CD4-positive, alpha-beta T cell treated with Interleukin-10 for 1 hour (primary cell): ENCODE data around the gene SAMD1.

Experiments
- DNase-seq: peaks from one replicate; pipeline ENCODE4 v3.0.0-alpha.2; 2020

Gene SAMD1

DNA sequence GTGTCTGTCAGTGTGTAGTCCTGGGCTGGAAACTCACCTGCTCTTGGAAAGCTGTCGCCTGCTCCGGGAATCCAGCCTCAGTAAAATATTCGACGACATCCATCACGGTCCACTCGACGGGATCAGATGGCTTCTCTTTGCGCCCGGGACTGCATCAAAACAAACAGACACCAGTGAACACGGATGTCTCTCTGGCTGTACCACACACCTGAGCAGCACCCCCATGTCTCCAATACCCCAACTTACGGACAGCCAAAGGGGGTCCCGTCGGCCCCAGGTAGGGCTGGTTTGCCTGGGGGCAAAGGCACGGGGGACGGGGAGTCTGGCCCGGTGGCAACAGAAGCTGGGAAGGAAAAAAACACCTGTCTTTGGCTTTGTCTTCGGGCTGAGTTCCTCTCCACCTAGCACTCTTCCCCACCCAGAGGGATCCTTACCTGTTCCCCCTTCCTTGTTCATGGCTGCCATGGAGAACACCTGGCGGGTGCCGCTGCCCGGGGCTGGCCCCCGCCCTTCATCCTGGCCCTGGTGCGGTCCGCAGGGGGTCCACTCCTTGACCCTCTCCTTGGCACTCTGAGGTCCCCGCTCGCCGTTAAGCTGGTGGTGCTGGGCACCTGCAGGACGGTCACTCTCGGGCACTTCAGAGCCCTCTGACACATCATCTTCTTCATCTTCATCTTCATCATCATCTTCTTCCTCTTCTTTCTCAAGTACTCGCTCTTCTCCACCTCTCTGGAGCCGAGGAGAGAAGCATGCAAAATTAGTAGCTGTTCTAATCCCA is 1.7 kb downstream of the SAMD1 start:
- DNase-seq: no peak

DNA sequence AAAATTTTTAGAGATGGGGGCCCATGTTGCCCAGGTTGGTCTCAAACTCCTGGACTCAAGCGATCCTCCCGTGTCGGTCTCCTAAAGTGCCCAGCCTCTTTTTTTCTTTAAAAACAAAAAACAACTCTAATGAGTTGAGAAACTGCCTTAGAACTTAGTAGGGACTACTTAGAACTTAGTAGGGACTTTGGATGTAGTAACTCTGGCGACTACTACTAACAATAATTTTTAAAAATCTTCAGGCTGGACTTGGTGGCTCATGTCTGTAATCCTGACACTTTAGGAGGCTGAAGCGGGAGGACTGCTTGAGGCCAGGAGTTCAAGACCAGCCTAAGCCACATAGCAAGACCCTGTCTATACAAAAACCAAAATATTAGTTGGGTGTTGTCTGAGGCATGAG is 4.5 kb downstream of the SAMD1 start:
- DNase-seq: no peak

DNA sequence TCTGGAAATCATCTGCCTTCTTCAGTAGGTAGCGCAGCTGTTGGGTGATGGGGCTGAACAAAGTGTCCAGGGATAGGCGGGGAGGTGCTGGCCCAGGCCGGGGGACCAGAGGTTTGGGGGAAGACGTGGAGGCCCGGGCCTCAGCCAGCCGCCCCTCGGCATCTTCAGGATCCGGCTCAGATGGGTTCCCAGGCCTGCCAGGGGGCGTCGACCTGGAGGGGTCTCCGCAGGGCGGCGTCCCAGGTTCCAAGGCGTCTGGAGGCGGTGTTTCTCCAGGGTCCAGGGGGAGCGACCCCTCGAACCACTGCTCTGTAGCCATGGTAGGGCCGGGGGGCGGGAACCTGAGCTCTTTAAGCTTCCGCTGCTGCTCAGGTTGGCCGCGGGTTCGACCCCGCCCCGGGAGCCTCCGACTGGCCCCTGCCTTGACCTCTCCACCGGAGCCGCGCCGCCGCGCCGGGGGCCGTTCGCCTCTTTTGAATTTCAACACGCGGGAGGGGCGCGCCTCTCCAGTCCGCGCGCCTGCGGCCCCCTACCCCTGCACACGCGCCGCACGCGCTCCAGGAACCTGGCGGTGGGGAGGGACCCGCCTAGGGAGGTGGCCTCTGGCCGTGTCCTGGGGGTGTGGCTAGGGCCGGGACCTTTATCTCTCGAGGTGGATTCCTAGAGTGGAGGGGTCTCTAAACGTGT is 5.1 kb downstream of the SAMD1 start, which contains the start of gene C19orf67:
C19orf67 (minus strand) TSS at position 475 of the 687 bp plus-strand sequence; CDS start at position 319, 156 bp downstream.
- no peak for DNase-seq

DNA sequence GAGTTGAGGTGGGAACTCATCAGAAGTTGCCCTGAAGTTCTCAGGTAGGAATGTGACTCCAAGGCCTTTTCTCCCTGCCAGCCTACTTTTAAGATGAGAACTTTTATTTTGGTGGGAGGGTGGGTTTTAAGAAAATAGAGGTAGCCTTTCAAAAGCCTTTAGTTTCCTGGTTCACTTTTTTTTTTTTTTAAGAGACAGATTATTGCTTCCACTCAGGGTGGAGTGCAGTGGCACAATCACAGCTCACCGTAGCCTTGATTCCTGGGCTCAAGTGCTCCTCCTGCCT is 7.9 kb downstream of the SAMD1 start:
- no peak for DNase-seq

DNA sequence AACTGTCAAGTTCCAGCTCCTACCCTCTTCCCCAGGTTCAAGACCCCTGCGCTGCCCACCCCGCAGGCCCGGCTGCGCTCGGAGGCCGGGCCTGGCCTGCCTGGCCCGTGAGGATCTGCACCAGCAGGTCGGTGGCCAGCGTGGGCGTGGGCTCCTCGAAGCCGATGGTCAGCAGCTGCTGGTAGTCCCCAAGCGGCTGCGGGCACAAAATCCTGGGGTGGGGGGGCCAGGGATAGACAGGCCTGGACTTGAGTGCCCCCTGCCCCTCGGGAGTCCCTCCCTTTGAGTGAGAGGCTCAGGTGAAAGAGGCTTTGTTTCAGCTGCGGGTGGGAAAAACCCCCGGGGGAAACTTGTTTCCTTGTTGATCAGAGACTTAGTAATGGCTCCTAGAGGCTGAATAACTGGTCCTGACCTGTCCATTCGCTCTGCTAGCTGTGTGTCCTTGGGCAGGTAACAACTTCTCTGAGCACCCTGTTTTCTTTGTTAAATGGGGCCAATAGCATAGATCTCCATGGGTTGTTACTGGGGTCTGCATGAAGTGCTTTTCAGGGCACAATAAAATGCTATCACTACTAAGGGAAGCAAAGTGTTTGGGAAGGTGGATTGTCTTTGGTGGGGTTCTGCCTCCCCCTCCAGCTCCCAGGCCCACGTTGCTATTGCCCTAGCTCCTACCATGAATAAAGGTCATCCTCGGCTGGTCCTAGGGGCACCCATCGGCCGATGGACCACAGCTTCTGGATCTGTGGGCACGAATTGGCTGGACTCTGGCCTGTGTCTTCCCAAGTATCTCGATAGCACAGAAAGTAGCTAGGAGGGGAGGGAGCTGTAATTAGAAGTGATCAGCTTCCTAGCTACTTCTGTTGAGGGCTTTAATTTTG is 8.5 kb downstream of the SAMD1 start:
- peak; percentile 60 for DNase-seq

DNA sequence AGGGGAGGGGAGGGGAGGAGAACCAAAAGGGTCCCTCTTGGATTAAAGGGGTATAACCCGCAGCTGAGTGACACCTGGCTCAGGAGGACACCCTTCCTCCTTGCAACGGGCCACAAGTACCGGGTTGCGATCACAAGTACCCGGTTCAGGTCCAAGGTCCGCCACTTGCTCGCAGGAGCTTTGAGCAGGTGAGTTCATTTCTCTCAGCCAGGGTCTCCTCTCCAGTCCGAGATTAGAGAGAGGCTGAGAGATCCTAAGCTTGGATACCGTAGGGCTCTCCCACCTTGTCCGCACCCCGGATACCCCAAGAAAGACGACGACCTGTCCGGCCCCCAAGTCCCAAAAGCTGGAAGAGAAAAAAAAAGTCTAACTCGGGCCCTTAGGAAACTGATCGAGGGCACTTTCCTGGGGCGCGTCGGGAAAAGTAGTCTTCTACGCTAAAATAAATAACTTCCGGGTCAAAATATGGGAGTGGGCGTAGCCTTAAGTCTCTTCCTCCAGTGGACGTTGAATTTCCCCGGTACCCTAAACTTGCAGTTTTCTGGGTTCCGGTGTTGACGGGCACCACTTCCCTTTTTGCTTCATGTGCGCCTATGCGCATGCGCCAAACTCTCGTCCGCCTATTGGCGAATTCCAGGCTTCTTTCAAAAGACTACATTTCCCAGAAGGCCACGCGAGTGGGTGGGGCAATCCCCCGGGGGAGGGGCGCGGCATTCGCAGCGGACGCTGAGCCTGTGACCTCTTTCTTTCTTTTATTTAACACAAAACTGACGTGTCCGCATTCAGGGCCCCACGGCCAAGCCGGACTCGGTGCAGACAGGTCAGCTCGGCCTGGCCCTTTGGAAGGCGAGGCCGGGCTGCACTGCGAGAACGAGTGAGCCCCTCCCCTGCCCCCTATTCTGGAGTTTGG is 9.4 kb downstream of the SAMD1 start:
- DNase-seq: peak; percentile 100

DNA sequence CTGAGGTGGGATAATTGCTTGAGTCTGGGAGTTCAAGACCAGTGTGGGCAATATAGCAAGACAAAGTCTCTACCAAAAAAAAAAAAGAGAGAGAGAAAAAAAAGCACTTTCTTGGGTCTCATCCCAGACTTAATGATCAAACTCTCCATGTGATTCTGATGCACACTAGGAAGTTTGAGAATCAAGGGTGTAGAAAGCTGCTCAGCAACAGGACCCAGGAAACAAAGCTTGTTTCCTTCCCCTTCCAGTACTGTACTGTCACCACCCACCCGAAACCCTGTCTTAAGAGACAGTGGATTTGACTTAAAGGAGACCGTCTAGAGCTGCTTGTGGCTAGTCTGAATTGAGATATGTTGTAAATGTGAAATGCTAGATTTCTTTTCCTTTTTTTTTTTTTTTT is 12.1 kb downstream of the SAMD1 start:
- DNase-seq: no peak

DNA sequence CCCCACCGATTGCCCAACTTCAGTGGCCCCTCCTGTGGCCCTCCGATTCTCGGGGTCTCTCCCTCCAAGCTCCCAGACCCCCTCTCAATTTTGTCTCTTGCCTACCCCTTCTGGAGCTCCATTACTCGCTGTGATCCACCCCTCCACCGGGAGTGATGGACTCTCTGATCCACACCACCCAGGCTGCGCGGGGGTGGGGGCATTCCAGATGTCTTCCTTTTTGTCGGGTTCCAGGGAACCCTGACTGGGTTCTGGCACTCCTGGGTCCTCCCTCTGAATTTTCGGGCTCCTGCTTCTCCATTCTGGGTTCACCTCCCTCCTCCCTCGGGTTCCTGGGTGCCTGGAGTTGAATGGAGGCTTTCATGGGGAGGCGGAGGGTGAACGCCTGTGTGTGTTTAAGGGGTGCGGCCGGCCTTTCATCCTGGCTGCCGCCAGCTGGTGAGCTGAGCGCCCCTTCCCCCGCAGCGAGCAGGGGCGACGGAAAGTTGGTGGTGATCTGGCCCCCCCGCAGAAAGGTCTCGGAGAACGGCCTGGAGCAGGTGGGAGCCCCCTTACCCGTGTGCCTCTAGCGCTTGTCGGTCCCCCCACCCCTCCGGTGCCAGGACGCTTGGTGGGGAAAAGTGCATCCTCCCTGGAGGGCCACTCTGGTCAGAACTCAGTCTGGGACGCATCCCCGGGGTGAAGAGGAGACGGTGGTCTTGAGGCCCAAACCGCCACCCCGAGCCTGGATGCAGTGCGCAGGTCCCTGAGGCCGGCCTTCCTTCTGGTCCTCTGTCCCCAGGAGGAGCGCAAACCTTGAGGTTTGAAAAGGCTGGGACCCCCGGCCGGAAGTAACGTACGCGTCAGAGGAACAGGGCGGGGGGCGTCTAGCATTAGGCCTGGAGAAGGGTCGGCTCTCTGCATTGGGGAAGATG is 16.4 kb downstream of the SAMD1 start:
- DNase-seq: no peak

DNA sequence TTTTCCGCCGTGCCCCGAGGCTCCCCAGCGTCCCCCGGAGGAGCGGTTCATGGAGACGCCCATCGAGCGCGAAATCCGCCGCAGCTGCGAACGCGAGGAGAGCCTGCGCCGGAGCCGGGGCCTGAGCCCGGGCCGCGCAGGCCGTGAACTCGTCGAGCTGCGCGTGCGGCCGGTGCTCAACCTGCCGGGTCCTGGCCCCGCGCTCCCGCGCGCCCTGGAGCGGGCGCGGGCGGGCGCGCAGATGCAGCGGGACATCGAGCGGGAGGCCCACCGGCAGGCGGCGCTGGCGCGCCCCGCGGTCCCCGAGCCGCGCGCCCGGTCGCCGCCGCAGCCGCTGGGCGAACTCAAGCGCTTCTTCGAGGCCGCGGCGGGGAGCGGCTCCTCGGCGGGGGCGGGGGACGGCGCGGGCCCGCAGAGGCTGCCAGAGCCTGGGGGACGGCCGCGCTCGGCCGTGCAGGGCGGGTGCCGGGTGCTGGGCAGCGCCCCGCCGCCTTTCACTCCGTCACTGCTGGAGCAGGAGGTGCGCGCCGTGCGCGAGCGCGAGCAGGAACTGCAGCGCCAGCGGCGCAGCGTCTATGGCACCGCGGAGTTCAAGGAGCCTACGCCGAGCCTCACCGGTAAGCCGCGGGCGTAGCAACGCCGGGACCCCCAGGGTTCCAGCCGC is 17.2 kb downstream of the SAMD1 start:
- DNase-seq: peak; percentile 79

DNA sequence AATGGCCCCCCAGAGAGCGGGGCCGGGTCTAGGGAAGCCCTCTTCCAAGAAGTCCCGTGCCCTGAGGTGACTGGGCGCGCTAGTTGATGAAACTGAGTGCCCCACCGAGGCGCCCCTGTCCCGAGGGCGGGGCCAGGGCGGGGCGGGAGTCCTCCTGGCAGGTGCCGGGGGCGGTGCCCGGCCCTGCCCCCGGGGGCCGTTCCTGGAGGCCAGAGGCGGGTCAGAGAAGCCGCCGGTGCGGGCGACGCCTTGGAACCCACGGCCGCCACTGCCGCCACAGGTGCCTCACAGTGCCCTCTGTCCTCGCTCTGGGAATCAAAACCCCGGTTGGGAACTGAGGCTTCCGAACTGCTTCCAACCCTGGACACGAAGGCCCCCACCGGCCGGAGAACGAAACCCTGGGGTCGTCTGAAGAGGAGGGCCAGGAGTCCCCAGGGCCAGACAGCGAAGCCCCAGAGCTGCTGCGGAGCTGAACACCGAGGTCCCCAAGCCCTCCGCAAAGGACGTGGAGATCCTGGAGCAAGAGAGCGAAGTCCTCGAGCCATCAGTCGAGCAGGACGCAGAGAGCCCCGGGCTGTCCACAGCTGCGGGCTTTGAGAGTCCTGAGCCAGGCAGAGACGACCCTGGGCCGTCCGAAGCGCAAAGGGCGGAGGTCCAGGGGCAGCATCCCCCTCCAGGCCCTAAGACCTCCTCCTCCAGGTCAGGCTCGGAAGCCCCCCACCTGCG is 17.9 kb downstream of the SAMD1 start, which contains the start of gene MISP3:
MISP3 (plus strand) TSS at position 252 of the 726 bp plus-strand sequence. CDS start 524 bp downstream, outside the sequence.
- DNase-seq: peak; percentile 49

DNA sequence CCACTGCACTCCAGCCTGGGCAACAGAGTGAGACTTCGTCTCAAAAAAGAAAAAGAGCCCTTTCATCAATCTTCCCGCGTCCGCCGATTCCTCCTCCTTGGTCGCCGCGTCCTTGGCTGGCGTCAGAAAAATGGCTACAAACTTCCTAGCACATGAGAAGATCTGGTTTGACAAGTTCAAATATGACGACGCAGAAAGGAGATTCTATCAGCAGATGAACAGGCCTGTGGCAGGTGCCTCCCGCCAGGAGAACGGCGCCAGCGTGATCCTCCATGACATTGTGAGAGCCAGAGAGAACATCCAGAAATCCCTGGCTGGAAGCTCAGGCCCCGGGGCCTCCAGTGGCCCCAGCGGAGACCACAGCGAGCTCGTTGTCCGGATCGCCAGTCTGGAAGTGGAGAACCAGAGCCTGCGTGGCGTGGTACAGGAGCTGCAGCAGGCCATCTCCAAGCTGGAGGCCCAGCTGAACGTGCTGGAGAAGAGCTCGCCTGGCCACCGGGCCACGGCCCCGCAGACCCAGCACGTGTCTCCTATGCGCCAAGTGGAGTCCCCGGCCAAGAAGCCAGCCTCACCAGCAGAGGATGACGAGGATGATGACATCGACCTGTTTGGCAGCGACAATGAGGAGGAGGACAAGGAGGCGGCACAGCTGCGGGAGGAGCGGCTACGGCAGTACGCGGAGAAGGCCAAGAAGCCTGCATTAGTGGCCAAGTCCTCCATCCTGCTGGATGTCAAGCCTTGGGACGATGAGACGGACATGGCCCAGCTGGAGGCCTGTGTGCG is 20.1 kb downstream of the SAMD1 start:
- DNase-seq: no peak

DNA sequence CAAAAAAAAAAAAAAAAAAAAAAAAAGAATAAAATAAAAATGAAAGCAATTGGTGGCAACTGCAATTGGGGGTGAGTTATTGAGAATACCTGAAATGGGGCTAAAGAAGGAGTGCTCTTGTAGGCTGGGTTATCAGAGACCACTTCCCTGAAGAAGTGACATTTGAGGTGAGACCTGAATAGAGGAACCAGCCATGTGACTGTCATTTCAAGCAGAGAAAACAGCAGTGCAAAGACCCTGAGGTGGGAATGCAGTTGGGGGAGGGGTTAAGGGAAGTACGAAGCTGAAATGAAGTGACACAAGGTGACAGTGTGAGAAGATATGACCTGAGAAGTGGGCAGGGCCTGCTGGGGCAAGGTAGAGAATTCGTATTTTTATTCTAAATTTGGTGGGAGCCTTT is 24.4 kb downstream of the SAMD1 start:
- no peak for DNase-seq

DNA sequence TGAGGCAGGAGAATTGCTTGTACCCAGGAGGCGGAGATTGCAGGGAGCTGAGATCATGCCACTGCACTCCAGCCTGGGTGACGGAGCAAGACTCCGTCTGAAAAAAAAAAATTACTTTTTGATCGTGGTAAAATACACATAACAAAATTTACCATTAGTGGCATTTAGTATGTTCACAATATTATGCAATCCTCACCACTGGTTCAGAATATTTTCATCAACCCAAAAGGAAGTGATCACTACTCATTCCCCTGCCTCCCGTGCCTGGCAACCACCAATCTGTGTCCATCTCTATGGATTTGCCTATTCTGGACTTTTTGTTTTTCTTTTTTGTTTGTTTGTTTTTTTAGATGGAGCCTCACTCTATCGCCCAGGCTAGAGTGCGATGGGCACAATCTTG is 27.4 kb downstream of the SAMD1 start:
- no peak for DNase-seq

DNA sequence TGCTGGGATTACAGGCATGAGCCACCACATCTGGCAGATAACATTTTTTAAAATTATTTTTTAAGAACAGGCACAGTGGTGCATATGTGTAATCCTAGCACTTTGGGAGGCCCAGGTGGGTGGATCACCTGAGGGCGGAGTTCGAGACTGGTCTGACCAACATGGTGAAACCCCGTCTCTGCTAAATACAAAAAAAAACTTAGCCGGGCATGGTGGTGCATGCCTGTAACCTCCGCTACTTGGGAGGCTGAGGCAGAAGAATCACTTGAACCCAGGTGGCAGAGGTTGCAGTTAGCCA is 28.0 kb downstream of the SAMD1 start:
- no peak for DNase-seq

DNA sequence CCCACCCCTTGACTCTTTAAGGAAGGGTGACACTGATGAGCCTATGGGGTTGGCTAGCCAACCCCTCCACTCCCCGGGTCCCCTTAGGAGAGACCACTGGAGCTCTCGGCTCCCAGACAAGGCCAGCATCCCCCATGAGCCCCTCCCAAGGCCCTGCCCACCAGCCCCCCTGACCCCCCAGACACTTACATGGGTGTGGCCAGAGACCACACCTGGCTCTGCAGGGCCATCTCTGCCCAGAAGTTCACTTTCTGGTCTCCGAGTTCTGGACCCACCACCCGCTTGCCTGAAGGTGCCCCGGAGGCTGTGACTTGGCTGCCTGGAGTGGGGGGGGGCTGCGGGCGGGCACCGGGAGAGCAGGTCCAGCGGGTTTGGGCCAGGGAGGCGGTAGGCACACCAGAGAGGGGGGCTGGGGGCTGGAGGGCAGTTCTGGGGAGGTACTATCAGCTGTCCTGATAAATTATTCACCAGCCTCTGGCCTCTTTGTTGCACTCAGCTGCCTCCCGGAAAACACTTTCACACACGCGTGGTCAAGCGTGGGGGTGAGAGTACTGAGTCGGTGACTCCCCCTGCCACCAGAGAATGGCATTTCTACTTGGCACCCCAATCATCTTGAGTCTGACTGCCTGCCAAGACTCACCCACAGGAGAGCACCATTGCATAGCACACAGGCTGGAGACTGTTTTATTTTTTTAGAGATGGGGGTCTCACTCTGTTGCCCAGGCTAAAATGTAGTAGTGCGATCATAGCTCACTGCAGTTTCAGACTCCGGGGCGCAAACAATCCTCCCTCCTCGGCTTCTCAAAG is 28.6 kb downstream of the SAMD1 start, which contains the start of gene PALM3:
PALM3 (minus strand) TSS at position 326 of the 807 bp plus-strand sequence; CDS start at position 230, 96 bp downstream.
- DNase-seq: no peak

DNA sequence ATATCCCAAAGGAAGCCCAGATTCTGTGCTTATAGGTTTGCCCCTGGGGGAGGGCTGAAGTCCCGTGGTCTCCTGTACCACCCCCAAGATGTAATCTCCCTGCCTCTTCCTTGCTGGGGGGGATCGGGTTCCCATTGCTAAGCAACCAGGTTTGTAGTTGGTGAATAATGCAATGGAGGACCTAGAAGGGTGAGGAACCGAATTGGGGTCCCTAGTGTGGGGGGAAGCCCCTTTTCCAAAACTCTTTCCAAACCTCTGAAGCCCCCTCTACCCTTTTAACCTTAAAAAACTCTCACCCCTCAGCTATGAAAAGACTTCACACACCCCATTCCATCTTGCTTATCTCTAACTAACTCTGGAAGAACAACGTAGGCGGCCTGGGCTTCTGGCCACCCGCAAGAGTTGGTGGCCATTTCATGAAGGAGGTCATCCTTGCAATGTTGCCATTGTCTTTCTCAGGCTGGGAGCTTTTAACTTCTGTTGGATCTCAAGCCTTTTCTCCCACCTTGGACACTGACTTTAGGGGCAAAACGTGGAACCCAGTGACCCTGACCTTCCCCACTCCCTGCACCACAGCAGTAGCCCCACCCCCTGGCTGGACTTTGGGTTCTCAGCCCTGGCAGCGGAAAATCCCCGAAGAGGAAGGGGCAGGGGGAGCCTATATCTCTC is 29.3 kb downstream of the SAMD1 start:
- DNase-seq: no peak

DNA sequence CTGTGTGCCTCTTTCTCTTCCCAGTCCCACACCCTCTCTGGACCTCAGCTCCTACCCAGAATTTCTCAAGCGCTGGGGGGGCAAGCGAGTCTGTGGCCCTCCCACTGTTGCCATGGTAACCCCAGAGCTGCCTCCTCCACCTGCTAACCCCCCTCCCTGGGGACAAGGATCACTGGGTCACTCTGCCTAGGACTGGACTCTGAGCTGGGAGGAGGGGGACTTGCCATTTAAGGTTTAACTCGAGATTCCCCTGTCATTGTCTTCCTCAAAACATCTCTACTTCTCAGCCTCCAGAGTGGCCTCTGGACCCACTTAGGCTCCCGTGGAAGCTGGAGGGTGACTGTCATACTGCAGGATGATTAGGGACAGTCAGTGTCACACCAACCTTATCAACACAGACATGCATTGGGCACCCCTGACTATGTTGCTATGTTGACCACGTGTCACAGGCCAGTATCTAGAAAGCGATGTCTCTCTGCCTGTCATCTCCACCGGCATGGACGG is 30.8 kb downstream of the SAMD1 start:
- DNase-seq: no peak

DNA sequence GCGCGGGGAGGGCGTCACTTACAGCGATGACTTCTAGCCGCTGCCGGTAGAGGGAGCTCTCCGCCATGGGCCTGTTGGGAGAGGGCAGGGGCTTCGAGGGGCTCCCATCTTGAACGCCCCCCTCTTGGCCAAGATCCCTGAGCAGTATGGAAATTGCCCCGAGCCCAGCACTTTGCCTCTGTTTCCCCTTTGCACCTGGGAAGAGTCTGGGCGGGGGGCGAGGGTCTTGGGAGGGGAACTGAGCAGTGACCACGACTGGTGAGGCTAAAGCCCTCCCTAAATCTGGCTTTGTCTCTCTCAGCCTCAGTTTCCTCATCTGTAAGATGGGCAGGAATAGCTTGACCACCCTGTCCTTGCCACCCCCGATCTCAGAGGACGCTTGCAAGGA is 31.5 kb downstream of the SAMD1 start:
- DNase-seq: peak; percentile 56
